ENCODE results near the gene GRID1.

DNA sequence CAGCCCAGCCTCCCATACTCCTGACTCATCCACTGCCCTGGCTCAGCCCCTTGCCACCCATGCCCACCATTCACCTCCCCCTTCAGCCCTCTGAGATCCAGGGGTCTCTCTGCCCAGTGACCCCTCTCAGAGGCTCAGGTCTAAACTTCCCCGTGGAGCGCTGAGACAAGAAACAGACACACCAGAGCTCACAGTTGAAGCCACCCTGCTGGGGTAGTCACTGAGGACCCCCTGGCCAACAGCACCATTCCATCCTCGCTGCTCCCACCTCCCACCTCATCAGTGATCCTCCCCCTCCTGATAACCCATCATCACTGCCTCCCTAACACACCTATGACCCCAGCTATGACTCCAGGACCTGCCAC, 100.7 kb downstream of the GRID1 start:
- TF ChIP-seq, protein P1, sequence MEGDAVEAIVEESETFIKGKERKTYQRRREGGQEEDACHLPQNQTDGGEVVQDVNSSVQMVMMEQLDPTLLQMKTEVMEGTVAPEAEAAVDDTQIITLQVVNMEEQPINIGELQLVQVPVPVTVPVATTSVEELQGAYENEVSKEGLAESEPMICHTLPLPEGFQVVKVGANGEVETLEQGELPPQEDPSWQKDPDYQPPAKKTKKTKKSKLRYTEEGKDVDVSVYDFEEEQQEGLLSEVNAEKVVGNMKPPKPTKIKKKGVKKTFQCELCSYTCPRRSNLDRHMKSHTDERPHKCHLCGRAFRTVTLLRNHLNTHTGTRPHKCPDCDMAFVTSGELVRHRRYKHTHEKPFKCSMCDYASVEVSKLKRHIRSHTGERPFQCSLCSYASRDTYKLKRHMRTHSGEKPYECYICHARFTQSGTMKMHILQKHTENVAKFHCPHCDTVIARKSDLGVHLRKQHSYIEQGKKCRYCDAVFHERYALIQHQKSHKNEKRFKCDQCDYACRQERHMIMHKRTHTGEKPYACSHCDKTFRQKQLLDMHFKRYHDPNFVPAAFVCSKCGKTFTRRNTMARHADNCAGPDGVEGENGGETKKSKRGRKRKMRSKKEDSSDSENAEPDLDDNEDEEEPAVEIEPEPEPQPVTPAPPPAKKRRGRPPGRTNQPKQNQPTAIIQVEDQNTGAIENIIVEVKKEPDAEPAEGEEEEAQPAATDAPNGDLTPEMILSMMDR (IDR thresholded peaks at IDR 0.05): no peak
- TF ChIP-seq POLR2A (IDR thresholded peaks at IDR 0.05): no peak
- no peak for TF ChIP-seq POLR2AphosphoS5 (IDR thresholded peaks at IDR 0.05; ENCODE audit: insufficient read depth in 1 of 2, low read depth in 1 of 2)
